Gastroesophageal sphincter (tissue), 4 donors: ENCODE measurements around the gene KLF15. TPM values are rescaled to one million over a fixed set of nuclear protein-coding genes. Genes with fewer than 3 reads are reported as not detected.

Source experiments
- ATAC-seq: fragments of 150-250 bp; one replicate; pipeline ENCODE4 v1.9.1; 2016; ENCODE audit warnings: mild to moderate bottlenecking, moderate library complexity
- H3K27ac ChIP-seq, 4 donors: fragments of 200-600 bp; sonication (generic) in 3 of 4; 1 replicate in 3 of 4; 2 replicates in 1 of 4; pipeline ENCODE4 v1.5.1; 2016 to 2019
- H3K27me3 ChIP-seq: fragments of 200-600 bp; sonication (generic); one replicate; pipeline ENCODE4 v1.5.1; 2019
- H3K36me3 ChIP-seq, 2 donors: fragments of 200-600 bp; sonication (generic); one replicate each; pipeline ENCODE4 v1.5.1; 2019; ENCODE audit warnings: control low read depth in 1 of 2
- H3K4me1 ChIP-seq, 3 donors: fragments of 200-600 bp; sonication (generic); 1 replicate in 2 of 3; 2 replicates in 1 of 3; pipeline ENCODE4 v1.5.1; 2016 to 2019; ENCODE audit warnings: control low read depth in 2 of 3
- H3K4me3 ChIP-seq, 2 donors: fragments of 200-600 bp; sonication (generic); one replicate each; pipeline ENCODE4 v1.5.1; 2019; ENCODE audit warnings: mild to moderate bottlenecking in 1 of 2, moderate library complexity in 1 of 2
- H3K9me3 ChIP-seq, 3 donors: fragments of 200-600 bp; sonication (generic); one replicate each; pipeline ENCODE4 v1.5.1; 2017 to 2019; ENCODE audit warnings: control low read depth in 2 of 3
- EP300 ChIP-seq: sonication (generic); formaldehyde crosslinking; IDR thresholded peaks from one replicate; pipeline ENCODE4 v1.6.1; 2017; ENCODE audit warnings: antibody characterized with exemption, mild to moderate bottlenecking
- POLR2A ChIP-seq, 2 donors: fragments of 450-650 bp; IDR thresholded peaks; one replicate each; pipeline ENCODE4 v1.6.1; 2017; ENCODE audit warnings: antibody characterized with exemption in 2 of 2, mild to moderate bottlenecking in 2 of 2, moderate library complexity in 1 of 2
- POLR2AphosphoS5 ChIP-seq: sonication (generic); formaldehyde crosslinking; IDR thresholded peaks from one replicate; pipeline ENCODE4 v1.6.1; 2017; ENCODE audit warnings: antibody characterized with exemption
- WGBS, 2 donors: methylation state at CpG; one replicate each; pipeline ENCODE4 v1.1.5; 2018; ENCODE audit warnings: low coverage in 1 of 2; 5-methylcytosine and 5-hydroxymethylcytosine counted together
- total RNA-seq, 4 donors: library from RNA; depleted of rRNA; stranded (reverse); fragments of >200 nt; gene quantifications; one replicate each; pipeline ENCODE4 v1.1.0, GENCODE V29; 2016
- TF ChIP-seq, protein P1 (sequence below), 4 experiments: fragments of 200-600 bp in 2 of 4; fragments of 450-650 bp in 2 of 4; sonication (generic) in 1 of 4; IDR thresholded peaks; one replicate each; pipeline ENCODE4 v1.5.1; 2017 to 2019; ENCODE audit warnings: antibody characterized with exemption in 4 of 4, mild to moderate bottlenecking in 2 of 4, moderate library complexity in 2 of 4

KLF15 gene
- total RNA-seq, 4 donors from 2014 or later: 69.5 to 110 (median 94.0) TPM

DNA sequence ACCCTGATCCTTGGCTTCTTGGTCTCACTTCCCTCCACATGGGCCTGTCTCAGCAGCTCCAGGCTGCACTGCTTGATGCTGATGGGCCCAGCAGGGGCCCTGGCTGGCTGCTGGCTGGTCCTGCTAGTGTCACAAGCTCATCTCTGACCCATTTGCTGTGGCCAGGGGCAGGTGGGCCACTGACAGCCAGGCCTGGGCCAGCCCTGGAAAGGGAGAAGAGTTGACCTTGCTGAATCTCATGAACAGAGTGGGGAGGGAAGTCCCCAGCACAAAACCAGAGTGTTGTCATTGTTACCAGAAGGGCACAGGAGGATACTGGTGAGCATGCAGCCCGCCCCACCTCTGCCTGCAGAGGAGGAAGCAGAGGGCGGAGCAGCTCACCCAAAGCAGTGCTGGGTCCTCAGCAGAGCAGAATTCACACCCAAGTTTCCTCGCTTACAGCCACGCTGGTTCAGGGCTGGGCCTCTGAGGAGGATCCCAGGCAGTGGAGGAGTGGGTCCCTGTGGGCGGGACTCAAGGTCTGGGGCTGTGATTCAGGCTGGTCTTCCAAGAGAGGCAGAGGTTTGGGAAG, 7.6 kb upstream of the KLF15 start:
- H3K4me1 ChIP-seq: no peaks in the 10 kb centered on the region
- H3K4me3 ChIP-seq: no peak overlapping the region
- no CpG with 5 or more reads among the region's 5 CpGs for WGBS, 2 donors
- no peaks in the 10 kb centered on the region for H3K36me3 ChIP-seq
- no peaks in the 10 kb centered on the region for H3K9me3 ChIP-seq
- no peak for ATAC-seq
- peaks cover 13% of the 10 kb centered on the region for H3K27me3 ChIP-seq
- no peak overlapping the region for H3K27ac ChIP-seq
- TF ChIP-seq POLR2AphosphoS5: no peak
- no peak for TF ChIP-seq EP300
- no peak for TF ChIP-seq POLR2A (IDR thresholded peaks at IDR 0.05)
- TF ChIP-seq, protein P1, sequence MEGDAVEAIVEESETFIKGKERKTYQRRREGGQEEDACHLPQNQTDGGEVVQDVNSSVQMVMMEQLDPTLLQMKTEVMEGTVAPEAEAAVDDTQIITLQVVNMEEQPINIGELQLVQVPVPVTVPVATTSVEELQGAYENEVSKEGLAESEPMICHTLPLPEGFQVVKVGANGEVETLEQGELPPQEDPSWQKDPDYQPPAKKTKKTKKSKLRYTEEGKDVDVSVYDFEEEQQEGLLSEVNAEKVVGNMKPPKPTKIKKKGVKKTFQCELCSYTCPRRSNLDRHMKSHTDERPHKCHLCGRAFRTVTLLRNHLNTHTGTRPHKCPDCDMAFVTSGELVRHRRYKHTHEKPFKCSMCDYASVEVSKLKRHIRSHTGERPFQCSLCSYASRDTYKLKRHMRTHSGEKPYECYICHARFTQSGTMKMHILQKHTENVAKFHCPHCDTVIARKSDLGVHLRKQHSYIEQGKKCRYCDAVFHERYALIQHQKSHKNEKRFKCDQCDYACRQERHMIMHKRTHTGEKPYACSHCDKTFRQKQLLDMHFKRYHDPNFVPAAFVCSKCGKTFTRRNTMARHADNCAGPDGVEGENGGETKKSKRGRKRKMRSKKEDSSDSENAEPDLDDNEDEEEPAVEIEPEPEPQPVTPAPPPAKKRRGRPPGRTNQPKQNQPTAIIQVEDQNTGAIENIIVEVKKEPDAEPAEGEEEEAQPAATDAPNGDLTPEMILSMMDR (IDR thresholded peaks at IDR 0.05): no peak

DNA sequence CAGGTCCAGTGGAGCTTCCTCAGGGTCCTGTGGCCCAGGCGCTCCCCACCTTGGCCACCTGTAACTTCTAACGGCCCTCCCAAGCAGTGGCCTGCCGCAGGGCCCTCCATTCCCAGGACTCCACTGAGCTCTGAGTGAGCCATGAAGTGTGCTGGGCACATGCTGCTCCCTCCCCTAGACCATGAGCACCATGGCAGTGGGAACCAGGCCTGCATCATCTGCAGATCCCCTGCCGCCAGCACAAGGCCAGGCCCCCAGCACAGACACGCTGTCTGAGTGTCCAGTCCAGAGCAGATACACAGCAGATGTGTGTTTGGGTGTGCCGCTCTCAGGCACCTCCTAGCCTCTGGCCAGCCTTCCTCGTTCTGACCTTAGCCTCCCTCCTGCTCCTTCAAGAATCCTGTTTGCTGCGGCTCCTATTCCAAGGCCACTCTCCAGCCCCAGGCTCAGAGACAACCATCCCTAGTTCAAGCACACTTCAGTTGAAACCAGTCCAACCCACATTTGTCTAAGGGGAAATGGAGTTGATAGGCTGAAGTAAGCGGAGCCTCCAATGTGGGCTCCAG, 7.0 kb upstream of the KLF15 start:
- Histone ChIP-seq H3K9me3 (no peaks in the 10 kb centered on the region), H3K36me3 (no peaks in the 10 kb centered on the region), H3K27ac (no peak overlapping the region), H3K4me1 (no peaks in the 10 kb centered on the region), H3K4me3 (no peak overlapping the region), H3K27me3 (peaks cover 15% of the 10 kb centered on the region)
- 100% methylated on average over 1 of the region's 9 CpGs; no CpG with 5 or more reads in 1 of the 2 donors for WGBS, 2 donors
- TF ChIP-seq POLR2A (IDR thresholded peaks at IDR 0.05): no peak
- ATAC-seq: no peak

DNA sequence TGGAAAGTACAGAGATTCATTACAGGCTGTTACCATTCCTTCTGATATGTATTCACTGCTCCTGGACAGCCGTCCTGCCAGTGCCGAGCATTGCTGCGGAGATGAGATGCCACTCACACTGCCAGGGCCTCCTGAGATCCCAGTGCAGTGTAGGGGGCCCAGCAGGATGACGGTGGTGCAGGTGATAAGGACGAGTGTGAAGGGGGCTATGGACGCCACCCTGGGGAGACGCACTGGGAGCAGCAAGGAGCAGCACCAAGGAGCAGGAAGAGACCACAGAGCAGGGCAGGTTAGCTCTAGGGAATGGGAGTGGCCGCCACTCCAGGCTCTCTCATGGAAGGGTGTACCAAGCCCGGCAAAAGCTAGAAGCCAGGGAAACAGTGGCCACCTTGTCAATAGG, 4.0 kb upstream of the KLF15 start:
- Histone ChIP-seq H3K4me1 (peaks cover 0 to 11% (median 2%) of the 10 kb centered on the region in 3 donors), H3K27me3 (peaks cover 15% of the 10 kb centered on the region), H3K4me3 (no peak overlapping the region), H3K9me3 (no peaks in the 10 kb centered on the region), H3K36me3 (no peaks in the 10 kb centered on the region), H3K27ac (no peak overlapping the region)
- no peak for ATAC-seq
- 78% methylated on average over 5 of the region's 9 CpGs; no CpG with 5 or more reads in 1 of the 2 donors for WGBS, 2 donors
- TF ChIP-seq POLR2AphosphoS5: no peak
- TF ChIP-seq, protein P1 (IDR thresholded peaks at IDR 0.05): no peak
- no peak for TF ChIP-seq POLR2A (IDR thresholded peaks at IDR 0.05)
- no peak for TF ChIP-seq EP300

DNA sequence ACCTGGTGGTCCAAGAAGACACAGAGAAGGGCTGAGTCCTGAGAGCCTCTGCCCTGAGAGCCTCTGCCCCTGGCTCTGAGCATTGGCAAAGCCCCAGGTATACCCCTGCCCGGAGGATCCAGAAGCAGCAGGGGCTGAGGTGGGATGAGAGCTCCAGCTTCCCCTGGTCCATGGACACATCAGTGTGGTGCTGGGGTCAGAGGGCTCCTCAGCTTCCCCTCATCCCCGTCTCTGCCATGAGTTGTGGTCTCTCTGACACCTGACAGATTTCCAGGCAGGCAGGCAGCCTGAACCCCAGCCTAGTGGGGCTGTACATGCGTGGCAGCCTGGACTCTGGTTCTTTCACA, 3.5 kb upstream of the KLF15 start:
- H3K4me1 ChIP-seq: peaks cover 0 to 11% (median 2%) of the 10 kb centered on the region in 3 donors
- no peaks in the 10 kb centered on the region for H3K9me3 ChIP-seq
- no peak overlapping the region for H3K27ac ChIP-seq
- peaks cover 15% of the 10 kb centered on the region for H3K27me3 ChIP-seq
- no peaks in the 10 kb centered on the region for H3K36me3 ChIP-seq
- TF ChIP-seq EP300 (no peak), POLR2A (IDR thresholded peaks at IDR 0.05) (no peak), POLR2AphosphoS5 (no peak)
- TF ChIP-seq, protein P1 (IDR thresholded peaks at IDR 0.05): no peak
- no CpG with 5 or more reads among the region's 3 CpGs for WGBS, 2 donors
- ATAC-seq: no peak
- no peak overlapping the region for H3K4me3 ChIP-seq

DNA sequence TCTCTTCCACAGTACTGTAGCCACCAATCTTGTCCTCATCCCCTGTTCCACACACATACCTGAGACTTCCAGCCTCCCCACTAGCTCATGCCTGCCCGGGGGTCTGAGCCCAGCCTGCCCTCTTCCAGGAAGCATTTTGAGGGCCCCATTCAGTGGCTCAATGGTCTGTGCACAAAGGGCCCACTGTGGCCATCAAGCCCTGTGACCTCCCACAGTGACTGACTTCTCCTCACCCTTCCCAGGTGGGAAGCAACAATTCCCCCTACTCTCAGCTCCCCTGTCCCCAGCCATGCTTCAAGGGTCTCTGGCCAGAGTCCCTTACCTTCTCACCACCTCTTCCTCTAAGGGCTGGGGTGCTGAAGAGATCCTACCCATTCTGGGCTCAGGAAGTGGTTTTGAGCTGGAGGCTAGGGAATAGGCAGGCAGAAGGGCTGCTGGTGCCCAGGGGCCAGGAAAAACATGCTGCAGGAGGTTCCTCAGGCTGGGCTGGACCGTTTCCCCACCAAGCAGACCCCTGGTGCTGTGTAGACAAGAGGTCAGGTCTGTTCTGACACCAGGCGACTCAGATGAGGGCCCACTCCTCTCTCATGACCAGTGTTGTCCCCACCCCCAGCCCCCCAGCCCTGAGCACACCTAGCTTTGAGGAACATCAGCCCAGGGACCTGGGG, 3.0 kb upstream of the KLF15 start:
- Histone ChIP-seq H3K4me3 (no peak overlapping the region), H3K36me3 (peaks cover 0 to 1% of the 10 kb centered on the region in 2 donors), H3K27ac (no peak overlapping the region), H3K27me3 (peaks cover 15% of the 10 kb centered on the region), H3K9me3 (no peaks in the 10 kb centered on the region), H3K4me1 (peaks cover 0 to 16% (median 7%) of the 10 kb centered on the region in 3 donors)
- no peak for ATAC-seq
- 40 to 100% methylated on average over 1 of the region's 3 CpGs for WGBS, 2 donors
- TF ChIP-seq POLR2AphosphoS5 (no peak), EP300 (no peak), POLR2A (IDR thresholded peaks at IDR 0.05) (no peak)
- TF ChIP-seq, protein P1 (IDR thresholded peaks at IDR 0.05): no peak
